GM23248 (cell line): Measurements from ENCODE around the gene MRPS15. TPM values are rescaled to one million over a fixed set of nuclear protein-coding genes. Genes with fewer than 3 reads are reported as not detected.

Experiments
- DNase-seq: peaks from one replicate; pipeline ENCODE4 v3.0.0-alpha.2; 2015
- H2AFZ ChIP-seq: fragments of 200-600 bp; sonication (generic); 2 replicates; pipeline ENCODE4 v1.6.1; 2016; ENCODE audit warnings: antibody characterized with exemption
- H3F3A ChIP-seq: fragments of 200-600 bp; sonication (generic); 2 replicates; pipeline ENCODE4 v1.6.1; 2016; ENCODE audit warnings: mild to moderate bottlenecking, antibody characterized with exemption, mixed run types; ENCODE audit not compliant: insufficient read depth
- H3K27ac ChIP-seq: fragments of 200-600 bp; sonication (generic); 2 replicates; pipeline ENCODE4 v1.5.1; 2016; ENCODE audit warnings: mild to moderate bottlenecking
- H3K27me3 ChIP-seq: fragments of 200-600 bp; sonication (generic); replicated peaks from 2 replicates; pipeline ENCODE4 v1.6.1; 2016; ENCODE audit warnings: mild to moderate bottlenecking; ENCODE audit not compliant: insufficient read depth
- H3K36me3 ChIP-seq: fragments of 200-600 bp; sonication (generic); 2 replicates; pipeline ENCODE4 v1.6.1; 2016; ENCODE audit warnings: low read depth, mild to moderate bottlenecking
- H3K4me1 ChIP-seq: fragments of 200-600 bp; sonication (generic); 2 replicates; pipeline ENCODE4 v1.6.1; 2016; ENCODE audit warnings: mild to moderate bottlenecking; ENCODE audit not compliant: insufficient read depth
- H3K4me2 ChIP-seq: fragments of 200-600 bp; sonication (generic); one replicate; pipeline ENCODE4 v1.6.1; 2016; ENCODE audit warnings: mild to moderate bottlenecking; ENCODE audit not compliant: unreplicated experiment
- H3K4me3 ChIP-seq: fragments of 200-600 bp; sonication (generic); 2 replicates; pipeline ENCODE4 v1.5.1; 2016; ENCODE audit warnings: mild to moderate bottlenecking
- H3K79me2 ChIP-seq: fragments of 200-600 bp; sonication (generic); 2 replicates; pipeline ENCODE4 v1.6.1; 2016; ENCODE audit warnings: mild to moderate bottlenecking; ENCODE audit not compliant: insufficient read depth
- H3K9ac ChIP-seq: fragments of 200-600 bp; sonication (generic); 2 replicates; pipeline ENCODE4 v1.6.1; 2016; ENCODE audit warnings: mild to moderate bottlenecking
- H3K9me2 ChIP-seq: fragments of 200-600 bp; sonication (generic); 2 replicates; pipeline ENCODE4 v1.6.1; 2016; ENCODE audit warnings: mixed run types, mild to moderate bottlenecking, moderate library complexity; ENCODE audit not compliant: insufficient read depth
- H3K9me3 ChIP-seq: fragments of 200-600 bp; sonication (generic); one replicate; pipeline ENCODE4 v1.6.1; 2017; ENCODE audit warnings: low read depth
- H4K20me1 ChIP-seq: fragments of 200-600 bp; sonication (generic); 2 replicates; pipeline ENCODE4 v1.6.0; 2016; ENCODE audit not compliant: insufficient read depth
- EZH2 ChIP-seq: fragments of 200-600 bp; sonication (generic); IDR thresholded peaks from 2 replicates; pipeline ENCODE4 v1.6.1; 2018; ENCODE audit warnings: antibody characterized with exemption, mild to moderate bottlenecking; ENCODE audit not compliant: insufficient read depth, poor library complexity, severe bottlenecking
- EZH2phosphoT487 ChIP-seq: fragments of 200-600 bp; sonication (generic); IDR thresholded peaks from 2 replicates; pipeline ENCODE4 v1.6.1; 2018; ENCODE audit warnings: antibody characterized with exemption, moderate library complexity, mild to moderate bottlenecking, low read depth; ENCODE audit not compliant: insufficient read depth
- WGBS, 2 experiments: methylation state at CpG; one replicate each; pipeline ENCODE4 v1.1.6; 2015 to 2017; ENCODE audit warnings: low lambda C conversion rate in 2 of 2, low coverage in 1 of 2; ENCODE audit errors: missing lambda C conversion rate in 2 of 2; 5-methylcytosine and 5-hydroxymethylcytosine counted together
- in situ Hi-C: fragments of 300-500 bp; cut with MboI; formaldehyde crosslinking; loops from 2 replicates; pipeline ENCODE4 v1.15.0; 2020
- polyA plus RNA-seq: library from polyadenylated mRNA; unstranded; fragments of >200 nt; fragmentation: Nextera tagmentation; extraction: Ambion mirVana; gene quantifications from 2 replicates; pipeline ENCODE4 v1.2.1, GENCODE V29; 2016
- total RNA-seq: library from RNA; depleted of rRNA; stranded (reverse); fragments of >200 nt; shearing (Covaris generic); gene quantifications from 2 replicates; pipeline ENCODE4 v1.2.3, GENCODE V29; 2014

Gene MRPS15
- total and polyA plus RNA-seq, 2 experiments from 2014 or later: 53.7 to 107 TPM

DNA sequence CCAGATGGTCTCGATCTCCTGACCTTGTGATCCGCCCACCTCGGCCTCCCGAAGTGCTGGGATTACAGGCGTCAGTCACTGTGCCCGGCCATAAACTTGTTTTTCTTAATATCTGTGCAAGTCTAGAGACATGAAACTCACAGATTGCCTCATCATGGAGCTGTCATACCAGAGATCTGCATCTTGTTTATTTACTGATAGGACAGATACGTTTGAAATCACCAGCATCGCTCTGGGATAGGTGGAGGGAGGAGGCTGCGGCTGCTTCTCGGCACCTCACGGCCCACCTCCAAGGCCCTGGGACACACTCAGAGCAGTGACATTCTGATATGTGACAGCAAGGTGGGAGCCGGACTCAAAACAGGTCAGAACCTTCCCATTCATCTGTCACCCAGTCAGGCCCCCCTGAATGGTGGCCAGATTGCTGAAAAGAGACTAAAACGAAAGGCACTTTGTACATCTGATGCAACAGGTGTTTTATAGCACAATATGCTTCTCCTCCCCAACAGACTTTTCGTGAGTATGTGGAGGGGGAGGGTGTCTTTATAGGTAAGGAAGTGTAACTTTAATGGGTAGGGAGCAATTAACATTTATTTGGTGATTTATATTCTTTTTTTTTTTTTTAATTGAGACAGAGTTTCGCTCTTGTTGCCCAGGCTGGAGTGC, 48.4 kb downstream of the MRPS15 start:
- Histone ChIP-seq H3K79me2 (no peaks in the 10 kb centered on the region), H4K20me1 (no peaks in the 10 kb centered on the region), H3K4me3 (no peak overlapping the region), H3F3A (no peaks in the 10 kb centered on the region), H3K9me2 (no peaks in the 10 kb centered on the region), H3K36me3 (no peaks in the 10 kb centered on the region), H3K4me2 (no peak overlapping the region), H3K4me1 (peaks cover 7% of the 10 kb centered on the region), H3K9me3 (no peaks in the 10 kb centered on the region), H2AFZ (no peak overlapping the region), H3K9ac (no peak overlapping the region), H3K27ac (no peak overlapping the region), H3K27me3 (no peaks in the 10 kb centered on the region)
- no peak for DNase-seq
- 82 to 86% methylated on average over 15 of the region's 15 CpGs for WGBS, 2 experiments
- TF ChIP-seq EZH2phosphoT487: no peak
- no peak for TF ChIP-seq EZH2
- in situ Hi-C loops: no loop called here

GRCh38 chr1:36414384-36414783, 49.8 kb downstream of the MRPS15 start:
- Histone ChIP-seq H3K9ac (no peak overlapping the region), H3K4me1 (no peaks in the 10 kb centered on the region), H3K27me3 (no peaks in the 10 kb centered on the region), H3K36me3 (no peaks in the 10 kb centered on the region), H3K9me2 (no peaks in the 10 kb centered on the region), H3K27ac (no peak overlapping the region), H3F3A (0 out of 2 replicates have a peak, but pooled peaks cover 2% of the 10 kb centered on the region), H4K20me1 (no peaks in the 10 kb centered on the region), H3K4me3 (no peak overlapping the region), H2AFZ (no peak overlapping the region), H3K79me2 (no peaks in the 10 kb centered on the region), H3K4me2 (no peak overlapping the region), H3K9me3 (no peaks in the 10 kb centered on the region)
- 67 to 70% methylated on average over 4 of the region's 4 CpGs for WGBS, 2 experiments
- no peak for DNase-seq
- in situ Hi-C loops: no loop called here
- TF ChIP-seq EZH2: no peak
- no peak for TF ChIP-seq EZH2phosphoT487

DNA sequence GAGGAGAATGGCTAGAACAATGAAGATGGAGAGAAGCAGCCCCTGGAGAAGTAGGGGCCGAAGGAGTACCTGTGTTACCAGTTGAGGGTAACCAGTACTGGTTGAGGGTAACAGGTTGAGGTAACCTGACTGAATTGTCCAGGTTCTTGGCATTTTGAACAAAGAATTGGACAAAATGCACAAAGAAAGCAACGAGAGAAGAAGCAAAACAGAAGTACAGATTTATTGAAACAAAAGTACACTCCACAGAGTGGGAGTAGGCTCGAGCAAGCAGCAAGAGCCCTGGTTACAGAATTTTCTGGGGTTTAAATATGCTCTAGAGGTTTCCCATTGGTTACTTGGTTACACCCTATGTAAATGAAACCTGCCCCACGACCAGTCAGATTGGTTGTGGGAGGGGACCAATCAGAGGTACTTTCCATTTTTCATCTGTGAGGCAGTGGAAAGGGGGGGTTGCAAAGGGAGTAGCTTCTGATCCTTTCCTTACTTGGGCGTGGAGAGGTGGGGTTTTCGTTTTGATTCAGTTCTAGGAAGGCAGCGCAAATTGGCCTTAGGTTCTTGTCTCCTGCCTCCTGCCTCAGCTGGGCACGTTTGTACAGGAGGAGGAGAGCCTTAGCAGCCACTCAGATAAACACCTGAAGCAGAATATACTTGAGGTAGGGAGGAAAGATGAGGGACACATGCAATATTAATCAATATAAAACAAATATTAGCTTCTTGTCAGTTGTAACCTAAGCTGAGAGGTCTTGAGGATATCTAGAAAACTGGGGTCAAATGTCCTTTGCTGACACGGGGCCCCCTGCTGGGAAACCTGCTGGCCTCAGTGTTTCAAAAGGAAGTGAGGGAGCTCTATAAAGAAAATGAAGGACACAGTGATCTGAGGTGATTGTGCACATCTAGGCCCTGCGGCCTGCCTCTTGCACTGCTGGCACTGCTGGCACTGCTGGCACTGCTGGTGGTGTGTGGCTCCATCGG, 52.2 kb downstream of the MRPS15 start:
- peak; percentile 38 for DNase-seq
- H3K36me3 ChIP-seq: no peaks in the 10 kb centered on the region
- H3K9me3 ChIP-seq: no peaks in the 10 kb centered on the region
- no peak overlapping the region for H3K4me3 ChIP-seq
- H4K20me1 ChIP-seq: no peaks in the 10 kb centered on the region
- 76 to 80% methylated on average over 11 of the region's 11 CpGs for WGBS, 2 experiments
- no peaks in the 10 kb centered on the region for H3K27me3 ChIP-seq
- H2AFZ ChIP-seq: no peak overlapping the region
- no peaks in the 10 kb centered on the region for H3K4me1 ChIP-seq
- H3K9me2 ChIP-seq: no peaks in the 10 kb centered on the region
- TF ChIP-seq EZH2: no peak
- no peak overlapping the region for H3K4me2 ChIP-seq
- in situ Hi-C loops: no loop called here
- 0 out of 2 replicates have a peak, but pooled peaks cover 5% of the 10 kb centered on the region for H3F3A ChIP-seq
- no peaks in the 10 kb centered on the region for H3K79me2 ChIP-seq
- no peak overlapping the region for H3K27ac ChIP-seq
- H3K9ac ChIP-seq: no peak overlapping the region

GRCh38 chr1:36408479-36408878, 55.7 kb downstream of the MRPS15 start:
- in situ Hi-C loops: no loop called here
- DNase-seq: peak; percentile 67

More at GRCh38 chr1:36408479-36408878, 55.7 kb downstream of the MRPS15 start:
- Histone ChIP-seq H4K20me1 (no peaks in the 10 kb centered on the region), H3K9ac (no peak overlapping the region), H2AFZ (no peak overlapping the region), H3K36me3 (no peaks in the 10 kb centered on the region), H3K27ac (peak overlapping the region; percentile 24; the same call in 1 of the 2 replicates), H3K79me2 (no peaks in the 10 kb centered on the region; the same call in 1 of the 2 replicates), H3K27me3 (no peaks in the 10 kb centered on the region), H3K9me2 (no peaks in the 10 kb centered on the region), H3K4me3 (no peak overlapping the region), H3K4me1 (no peaks in the 10 kb centered on the region), H3F3A (0 out of 2 replicates have a peak, but pooled peaks cover 5% of the 10 kb centered on the region), H3K9me3 (no peaks in the 10 kb centered on the region), H3K4me2 (no peak overlapping the region)
- TF ChIP-seq EZH2 (no peak), EZH2phosphoT487 (no peak)
- WGBS, 2 experiments: 37 to 67% methylated on average over 2 of the region's 2 CpGs
